ENCODE results near the gene DNAH5.

DNAH5 gene

GRCh38 chr5:13673511-13673910 is 271.0 kb downstream of the DNAH5 start:
- no peaks in the 10 kb centered on the region for H3K9me3 ChIP-seq (ENCODE audit: control insufficient read depth, insufficient read depth, low read length)
- no peaks in the 10 kb centered on the region for H3K4me1 ChIP-seq (ENCODE audit: control insufficient read depth, insufficient read depth, low read length)

GRCh38 chr5:13664377-13664776 is 280.1 kb downstream of the DNAH5 start:
- H3K4me3 ChIP-seq (ENCODE audit: low read depth, low read length) = no peak overlapping the region
- no peaks in the 10 kb centered on the region for H3K9me3 ChIP-seq (ENCODE audit: control insufficient read depth, insufficient read depth, low read length)
- H3K27me3 ChIP-seq (ENCODE audit: control insufficient read depth, insufficient read depth, low read length) = no peaks in the 10 kb centered on the region
- no peaks in the 10 kb centered on the region for H3K36me3 ChIP-seq (ENCODE audit: control insufficient read depth, insufficient read depth, low read length)
- H3K9ac ChIP-seq (ENCODE audit: low read depth, low read length) = no peak overlapping the region
- H3K27ac ChIP-seq (ENCODE audit: low read depth, low read length) = no peak overlapping the region
- H3K4me1 ChIP-seq (ENCODE audit: control insufficient read depth, insufficient read depth, low read length) = no peaks in the 10 kb centered on the region

More at GRCh38 chr5:13673511-13673910, 271.0 kb downstream of the DNAH5 start:
- H3K27ac ChIP-seq (ENCODE audit: low read depth, low read length) = no peak overlapping the region
- H3K9ac ChIP-seq (ENCODE audit: low read depth, low read length) = no peak overlapping the region
- no peaks in the 10 kb centered on the region for H3K27me3 ChIP-seq (ENCODE audit: control insufficient read depth, insufficient read depth, low read length)
- H3K36me3 ChIP-seq (ENCODE audit: control insufficient read depth, insufficient read depth, low read length) = no peaks in the 10 kb centered on the region
- no peak overlapping the region for H3K4me3 ChIP-seq (ENCODE audit: low read depth, low read length)

- no peaks in the 10 kb centered on the region for H3K27me3 ChIP-seq (ENCODE audit: control insufficient read depth, insufficient read depth, low read length)
- no peak overlapping the region for H3K27ac ChIP-seq (ENCODE audit: low read depth, low read length)
- H3K4me3 ChIP-seq (ENCODE audit: low read depth, low read length) = no peak overlapping the region
- no peak overlapping the region for H3K9ac ChIP-seq (ENCODE audit: low read depth, low read length)
- H3K36me3 ChIP-seq (ENCODE audit: control insufficient read depth, insufficient read depth, low read length) = no peaks in the 10 kb centered on the region
- no peaks in the 10 kb centered on the region for H3K9me3 ChIP-seq (ENCODE audit: control insufficient read depth, insufficient read depth, low read length)
- no peaks in the 10 kb centered on the region for H3K4me1 ChIP-seq (ENCODE audit: control insufficient read depth, insufficient read depth, low read length)
Observed at GRCh38 chr5:13662626-13663025, 281.9 kb downstream of the DNAH5 start.

- Histone ChIP-seq H3K27me3 (ENCODE audit: control insufficient read depth, insufficient read depth, low read length) (no peaks in the 10 kb centered on the region), H3K4me3 (ENCODE audit: low read depth, low read length) (no peak overlapping the region), H3K4me1 (ENCODE audit: control insufficient read depth, insufficient read depth, low read length) (no peaks in the 10 kb centered on the region), H3K27ac (ENCODE audit: low read depth, low read length) (no peak overlapping the region), H3K9me3 (ENCODE audit: control insufficient read depth, insufficient read depth, low read length) (no peaks in the 10 kb centered on the region), H3K36me3 (ENCODE audit: control insufficient read depth, insufficient read depth, low read length) (no peaks in the 10 kb centered on the region), H3K9ac (ENCODE audit: low read depth, low read length) (no peak overlapping the region)
Observed at GRCh38 chr5:13661272-13661671, 283.2 kb downstream of the DNAH5 start.

- Histone ChIP-seq H3K4me1 (ENCODE audit: control insufficient read depth, insufficient read depth, low read length) (no peaks in the 10 kb centered on the region), H3K27ac (ENCODE audit: low read depth, low read length) (no peak overlapping the region), H3K9me3 (ENCODE audit: control insufficient read depth, insufficient read depth, low read length) (no peaks in the 10 kb centered on the region), H3K9ac (ENCODE audit: low read depth, low read length) (no peak overlapping the region), H3K27me3 (ENCODE audit: control insufficient read depth, insufficient read depth, low read length) (no peaks in the 10 kb centered on the region), H3K4me3 (ENCODE audit: low read depth, low read length) (no peak overlapping the region), H3K36me3 (ENCODE audit: control insufficient read depth, insufficient read depth, low read length) (no peaks in the 10 kb centered on the region)
Observed at GRCh38 chr5:13660072-13660471, 284.4 kb downstream of the DNAH5 start.

GRCh38 chr5:13659391-13659790 is 285.1 kb downstream of the DNAH5 start:
- Histone ChIP-seq H3K9me3 (ENCODE audit: control insufficient read depth, insufficient read depth, low read length) (no peaks in the 10 kb centered on the region), H3K4me1 (ENCODE audit: control insufficient read depth, insufficient read depth, low read length) (no peaks in the 10 kb centered on the region), H3K9ac (ENCODE audit: low read depth, low read length) (no peak overlapping the region), H3K36me3 (ENCODE audit: control insufficient read depth, insufficient read depth, low read length) (no peaks in the 10 kb centered on the region), H3K27ac (ENCODE audit: low read depth, low read length) (no peak overlapping the region), H3K4me3 (ENCODE audit: low read depth, low read length) (no peak overlapping the region), H3K27me3 (ENCODE audit: control insufficient read depth, insufficient read depth, low read length) (no peaks in the 10 kb centered on the region)

GRCh38 chr5:13658761-13659160 is 285.7 kb downstream of the DNAH5 start:
- H3K9me3 ChIP-seq (ENCODE audit: control insufficient read depth, insufficient read depth, low read length) = no peaks in the 10 kb centered on the region
- no peak overlapping the region for H3K9ac ChIP-seq (ENCODE audit: low read depth, low read length)
- no peaks in the 10 kb centered on the region for H3K4me1 ChIP-seq (ENCODE audit: control insufficient read depth, insufficient read depth, low read length)
- H3K36me3 ChIP-seq (ENCODE audit: control insufficient read depth, insufficient read depth, low read length) = no peaks in the 10 kb centered on the region
- no peaks in the 10 kb centered on the region for H3K27me3 ChIP-seq (ENCODE audit: control insufficient read depth, insufficient read depth, low read length)
- no peak overlapping the region for H3K27ac ChIP-seq (ENCODE audit: low read depth, low read length)
- no peak overlapping the region for H3K4me3 ChIP-seq (ENCODE audit: low read depth, low read length)

- H3K4me3 ChIP-seq (ENCODE audit: low read depth, low read length) = no peak overlapping the region
- no peaks in the 10 kb centered on the region for H3K4me1 ChIP-seq (ENCODE audit: control insufficient read depth, insufficient read depth, low read length)
- no peaks in the 10 kb centered on the region for H3K9me3 ChIP-seq (ENCODE audit: control insufficient read depth, insufficient read depth, low read length)
- no peaks in the 10 kb centered on the region for H3K36me3 ChIP-seq (ENCODE audit: control insufficient read depth, insufficient read depth, low read length)
- H3K27ac ChIP-seq (ENCODE audit: low read depth, low read length) = no peak overlapping the region
- no peak overlapping the region for H3K9ac ChIP-seq (ENCODE audit: low read depth, low read length)
- H3K27me3 ChIP-seq (ENCODE audit: control insufficient read depth, insufficient read depth, low read length) = no peaks in the 10 kb centered on the region
Observed at GRCh38 chr5:13658152-13658551, 286.3 kb downstream of the DNAH5 start.

GRCh38 chr5:13653709-13654108 is 290.8 kb downstream of the DNAH5 start:
- no peak overlapping the region for H3K4me3 ChIP-seq (ENCODE audit: low read depth, low read length)
- no peaks in the 10 kb centered on the region for H3K4me1 ChIP-seq (ENCODE audit: control insufficient read depth, insufficient read depth, low read length)
- no peaks in the 10 kb centered on the region for H3K27me3 ChIP-seq (ENCODE audit: control insufficient read depth, insufficient read depth, low read length)
- no peak overlapping the region for H3K9ac ChIP-seq (ENCODE audit: low read depth, low read length)
- H3K9me3 ChIP-seq (ENCODE audit: control insufficient read depth, insufficient read depth, low read length) = no peaks in the 10 kb centered on the region
- H3K27ac ChIP-seq (ENCODE audit: low read depth, low read length) = no peak overlapping the region
- H3K36me3 ChIP-seq (ENCODE audit: control insufficient read depth, insufficient read depth, low read length) = no peaks in the 10 kb centered on the region

GRCh38 chr5:13649656-13650055 is 294.8 kb downstream of the DNAH5 start:
- Histone ChIP-seq H3K4me3 (ENCODE audit: low read depth, low read length) (no peak overlapping the region), H3K27ac (ENCODE audit: low read depth, low read length) (no peak overlapping the region), H3K9ac (ENCODE audit: low read depth, low read length) (no peak overlapping the region), H3K4me1 (ENCODE audit: control insufficient read depth, insufficient read depth, low read length) (no peaks in the 10 kb centered on the region), H3K9me3 (ENCODE audit: control insufficient read depth, insufficient read depth, low read length) (no peaks in the 10 kb centered on the region), H3K36me3 (ENCODE audit: control insufficient read depth, insufficient read depth, low read length) (no peaks in the 10 kb centered on the region), H3K27me3 (ENCODE audit: control insufficient read depth, insufficient read depth, low read length) (no peaks in the 10 kb centered on the region)

- H3K36me3 ChIP-seq (ENCODE audit: control insufficient read depth, insufficient read depth, low read length) = no peaks in the 10 kb centered on the region
- no peaks in the 10 kb centered on the region for H3K4me1 ChIP-seq (ENCODE audit: control insufficient read depth, insufficient read depth, low read length)
- no peak overlapping the region for H3K9ac ChIP-seq (ENCODE audit: low read depth, low read length)
- no peaks in the 10 kb centered on the region for H3K9me3 ChIP-seq (ENCODE audit: control insufficient read depth, insufficient read depth, low read length)
- no peaks in the 10 kb centered on the region for H3K27me3 ChIP-seq (ENCODE audit: control insufficient read depth, insufficient read depth, low read length)
- no peak overlapping the region for H3K27ac ChIP-seq (ENCODE audit: low read depth, low read length)
- no peak overlapping the region for H3K4me3 ChIP-seq (ENCODE audit: low read depth, low read length)
Observed at GRCh38 chr5:13648822-13649221, 295.7 kb downstream of the DNAH5 start.

- no peaks in the 10 kb centered on the region for H3K27me3 ChIP-seq (ENCODE audit: control insufficient read depth, insufficient read depth, low read length)
- H3K36me3 ChIP-seq (ENCODE audit: control insufficient read depth, insufficient read depth, low read length) = no peaks in the 10 kb centered on the region
- no peak overlapping the region for H3K9ac ChIP-seq (ENCODE audit: low read depth, low read length)
- H3K9me3 ChIP-seq (ENCODE audit: control insufficient read depth, insufficient read depth, low read length) = no peaks in the 10 kb centered on the region
- no peak overlapping the region for H3K27ac ChIP-seq (ENCODE audit: low read depth, low read length)
- H3K4me1 ChIP-seq (ENCODE audit: control insufficient read depth, insufficient read depth, low read length) = no peaks in the 10 kb centered on the region
- H3K4me3 ChIP-seq (ENCODE audit: low read depth, low read length) = no peak overlapping the region
Observed at GRCh38 chr5:13643734-13644133, 300.8 kb downstream of the DNAH5 start.

All from HUES48 (cell line).